CD4-positive, alpha-beta T cell treated with Interleukin-1 beta for 1 hour (primary cell): ENCODE results near the gene EME2.
A peak's percentile ranks its signal among the peaks of the same experiment; 100 is the strongest.
"Not testable (repeated sequence)": the region's sequence is repeated elsewhere in the genome, so short reads cannot be mapped to it uniquely, and the experiment has no call there.

Source experiments
- DNase-seq, 2 donors: peaks; one replicate each; pipeline ENCODE4 v3.0.0-alpha.2; 2020 to 2022

Gene EME2

DNA sequence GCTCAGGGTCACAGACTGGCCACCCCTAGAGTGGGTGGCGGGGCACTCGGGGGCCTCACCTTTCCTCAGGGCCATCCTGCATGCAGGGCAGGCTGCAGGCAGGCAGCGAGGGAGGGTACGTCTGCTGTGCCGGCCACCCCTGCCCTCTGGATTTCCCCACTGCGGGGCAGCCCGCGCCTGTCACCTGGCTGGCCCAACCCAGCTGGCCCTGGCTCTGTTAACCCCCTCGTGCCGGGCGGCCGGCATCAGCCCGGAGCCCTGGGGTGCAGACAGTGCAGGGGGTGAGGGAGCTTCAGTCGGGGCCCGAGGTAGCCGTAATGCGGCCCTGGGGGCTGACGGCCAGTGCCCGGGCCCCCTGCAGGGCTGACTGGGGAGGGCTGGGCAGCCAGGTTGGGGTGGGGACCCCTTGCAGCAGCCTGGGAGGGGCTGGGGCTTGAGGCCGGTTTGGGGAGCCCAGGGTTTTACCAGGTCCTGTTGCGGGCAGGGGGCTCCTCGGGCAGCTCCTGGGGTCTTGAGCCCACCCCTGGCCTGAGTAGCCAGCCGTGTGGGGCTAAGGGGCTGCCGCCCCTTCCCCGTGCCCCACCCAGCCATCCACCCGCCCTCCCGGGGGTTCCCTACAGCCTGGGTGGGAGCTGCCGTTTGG lies 21.1 kb downstream of the EME2 start, which contains the start of gene IGFALS:
Gene IGFALS, minus strand, starts transcription at position 128 of the 643 bp plus-strand sequence. Its CDS starts 53 bp downstream, at position 75.
- no peak for DNase-seq

GRCh38 chr16:1794221-1794871 lies 21.7 kb downstream of the EME2 start:
- DNase-seq, result no peak

- DNase-seq, result no peak
Observed at GRCh38 chr16:1794908-1795666, 22.5 kb downstream of the EME2 start.

- DNase-seq, result not testable (repeated sequence)
Observed at GRCh38 chr16:1799263-1799662, 26.7 kb downstream of the EME2 start.

- DNase-seq, result no peak
Observed at GRCh38 chr16:1800701-1801100, 28.1 kb downstream of the EME2 start.

GRCh38 chr16:1807626-1808025 lies 35.0 kb downstream of the EME2 start:
- DNase-seq, result no peak

DNA sequence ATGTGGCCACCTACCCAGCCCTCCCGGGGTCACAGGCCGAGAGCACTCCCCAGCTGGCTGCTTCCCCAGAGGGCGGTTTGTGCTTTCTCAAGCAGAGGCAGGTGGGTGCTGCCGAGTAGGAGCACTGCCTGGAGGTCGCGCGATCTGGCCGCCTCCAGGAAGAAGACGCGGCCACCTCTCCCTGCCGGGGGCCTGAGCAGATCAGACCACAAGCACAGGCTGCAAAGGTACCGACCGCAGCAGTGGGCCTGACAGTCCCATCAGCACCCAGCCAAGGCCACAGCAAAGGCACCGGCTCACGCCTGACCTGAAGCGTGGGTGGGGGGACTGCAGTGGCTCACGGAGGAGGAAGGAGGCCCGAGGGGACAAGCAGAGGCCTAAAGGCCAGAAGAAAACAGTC lies 36.1 kb downstream of the EME2 start:
- DNase-seq, result no peak

DNA sequence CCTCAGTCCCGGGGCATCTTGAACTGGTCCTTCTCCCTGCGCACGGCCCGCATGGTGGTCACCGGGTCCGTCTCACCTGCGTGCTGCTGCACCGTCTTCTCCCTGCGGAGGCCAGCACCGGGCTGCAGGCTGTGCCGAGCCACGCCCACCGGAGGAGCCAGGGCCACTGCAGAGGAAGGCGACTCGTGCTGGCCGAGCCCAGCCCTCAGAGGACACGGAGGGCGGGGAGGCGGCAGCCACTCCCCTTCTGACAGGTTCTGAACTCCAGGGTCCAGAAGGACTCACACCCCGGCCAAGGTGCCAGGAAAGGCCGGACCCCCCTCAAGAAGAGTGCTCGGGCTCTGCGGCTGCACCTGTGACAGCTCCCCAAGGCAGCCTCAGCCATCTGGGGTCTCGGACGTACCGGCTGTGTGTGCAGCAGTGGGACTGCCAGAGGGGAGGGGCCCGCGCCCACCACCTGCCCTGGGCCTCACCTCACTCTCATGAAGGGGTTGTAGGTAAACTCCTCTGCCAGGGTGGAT lies 36.7 kb downstream of the EME2 start:
- DNase-seq, result no peak

DNA sequence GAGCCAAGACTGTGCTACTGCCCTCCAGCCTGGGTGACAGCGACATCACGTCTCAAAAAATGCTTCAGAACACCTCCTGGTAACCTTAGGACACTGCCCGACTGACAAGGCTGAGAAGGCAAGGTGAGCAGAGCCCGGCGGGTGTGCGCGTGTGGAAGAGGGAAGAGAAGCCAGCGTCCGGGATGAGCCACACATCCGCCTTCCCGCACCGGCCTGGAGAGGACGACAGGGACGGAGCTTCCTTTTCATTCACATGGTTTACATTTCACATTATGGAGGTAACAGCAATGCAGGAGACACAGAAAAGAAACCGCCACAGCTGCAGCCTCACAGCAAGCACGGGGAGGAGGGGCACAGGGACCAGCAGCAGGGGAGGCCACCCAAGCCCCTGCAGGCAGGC lies 37.5 kb downstream of the EME2 start:
- no peak for DNase-seq

- DNase-seq, result no peak
Observed at GRCh38 chr16:1810536-1810935, 37.9 kb downstream of the EME2 start.

DNA sequence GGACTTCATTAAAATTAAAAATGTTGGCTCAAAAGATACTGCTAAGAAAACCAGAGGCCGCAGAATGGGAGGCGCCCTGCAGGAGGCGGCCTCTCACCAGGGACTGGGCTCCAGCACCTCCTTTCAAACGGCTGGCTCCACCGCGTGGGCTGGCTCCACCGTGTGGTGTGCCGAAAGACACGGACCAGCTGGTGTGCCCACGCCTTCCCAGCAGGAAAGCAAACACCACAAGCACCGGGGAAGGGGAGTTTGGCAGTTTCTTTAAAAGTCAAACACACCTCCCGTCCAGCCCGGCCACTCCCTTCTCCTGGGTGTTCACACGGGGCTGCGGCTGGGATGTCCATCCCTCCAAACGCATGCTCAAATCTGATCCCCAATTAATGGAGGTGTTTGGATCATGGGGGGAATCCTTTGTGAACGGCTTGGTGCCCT lies 40.1 kb downstream of the EME2 start:
- DNase-seq, result peak; percentile 36 to 42

GRCh38 chr16:1815461-1815860 lies 42.9 kb downstream of the EME2 start:
- DNase-seq, result no peak

DNA sequence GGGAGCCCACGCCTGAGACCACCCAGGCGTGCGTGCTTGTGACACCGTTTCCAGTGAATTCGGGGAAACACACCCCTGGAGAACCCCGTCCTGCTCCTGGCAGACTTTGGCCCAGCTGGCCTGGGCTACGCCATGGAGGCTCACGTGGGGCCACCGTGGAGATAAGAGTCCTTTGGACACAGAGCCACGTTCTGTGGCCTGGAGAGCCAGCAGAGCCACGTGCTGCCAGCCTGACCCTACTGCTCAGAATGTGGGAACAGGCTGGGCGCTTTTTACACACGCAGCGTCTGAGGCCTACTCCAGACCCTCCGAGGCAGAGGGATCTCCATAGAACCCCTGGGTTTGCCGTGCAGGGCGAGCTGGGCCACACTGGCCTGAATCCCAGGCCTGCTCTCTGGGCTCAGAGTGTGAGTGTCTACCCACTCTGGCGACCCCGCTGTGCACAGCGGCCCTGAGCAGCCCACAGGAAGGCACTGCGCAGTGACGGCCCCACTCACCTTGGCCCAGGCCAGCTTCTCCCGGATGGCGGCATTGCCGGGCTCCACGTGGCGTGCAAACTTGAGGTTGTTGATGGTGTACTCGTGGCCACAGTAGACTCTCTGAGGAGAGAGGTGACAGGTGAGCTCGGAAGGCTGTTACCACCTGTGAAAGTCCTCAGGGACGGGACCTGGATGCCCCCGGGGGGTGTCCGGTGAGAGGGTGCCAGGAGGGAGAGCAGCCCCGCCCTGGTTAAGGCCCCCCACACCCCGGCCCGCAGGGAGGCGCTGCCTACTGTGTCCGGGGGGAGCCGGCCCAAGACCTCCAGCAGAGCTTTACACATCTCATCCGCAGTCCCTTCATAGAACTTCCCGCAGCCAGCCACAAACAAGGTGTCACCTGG lies 44.0 kb downstream of the EME2 start:
- no peak for DNase-seq

- no peak for DNase-seq
Observed at GRCh38 chr16:1817276-1817589, 44.6 kb downstream of the EME2 start.

DNA sequence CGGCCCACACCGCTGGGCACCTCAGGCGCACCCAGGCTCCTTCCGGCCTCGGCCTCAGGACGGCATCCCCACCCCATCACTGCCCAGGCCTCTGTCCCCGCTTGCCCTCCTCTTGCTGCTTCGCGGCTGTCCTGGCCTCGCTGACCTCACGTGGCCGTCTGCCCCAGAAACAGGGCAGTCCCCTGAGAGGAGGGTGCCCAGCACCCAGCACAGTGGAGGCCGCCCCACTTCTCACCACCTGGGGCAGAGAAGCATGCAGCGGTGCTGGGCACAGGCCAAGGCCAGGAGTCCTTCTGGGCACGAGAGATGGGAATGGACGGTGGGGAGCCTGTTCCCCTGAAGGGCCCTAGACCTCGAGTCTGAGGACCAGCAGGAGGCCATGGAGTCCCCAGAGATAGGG lies 45.1 kb downstream of the EME2 start:
- DNase-seq, result no peak

- DNase-seq, result no peak
Observed at GRCh38 chr16:1818204-1818872, 45.7 kb downstream of the EME2 start.

DNA sequence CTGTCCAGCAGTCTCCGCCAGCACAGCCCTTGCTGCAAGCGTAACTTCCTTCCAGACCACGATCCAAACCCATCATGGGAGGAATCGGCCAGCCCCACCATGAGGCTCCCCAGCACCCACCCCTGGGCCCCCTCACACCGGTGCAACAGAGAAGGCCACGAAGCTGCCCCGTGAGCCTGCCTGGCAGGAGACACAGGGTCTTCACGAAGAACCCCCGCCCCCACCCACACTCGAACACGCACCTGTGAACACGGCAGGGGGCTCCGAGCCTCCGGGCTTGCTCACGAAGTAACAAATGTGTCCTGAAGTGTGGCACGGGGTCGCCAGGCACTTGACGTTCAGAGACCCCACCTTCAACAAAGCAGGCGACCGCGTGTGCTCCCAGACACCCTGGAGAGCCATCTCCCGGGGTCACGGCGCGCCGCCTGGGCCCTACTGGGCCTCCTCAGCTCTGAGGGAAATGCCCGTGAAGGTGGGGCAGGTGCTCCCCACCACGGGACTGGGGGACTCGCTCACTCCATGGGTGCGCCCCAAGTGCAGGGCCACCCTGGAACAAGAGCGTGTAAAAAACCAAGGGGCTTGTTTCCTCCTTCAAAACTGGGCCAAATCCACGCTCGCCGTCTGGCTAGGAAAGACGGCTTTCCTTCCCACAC lies 46.4 kb downstream of the EME2 start:
- no peak for DNase-seq

GRCh38 chr16:1819611-1820010 lies 47.0 kb downstream of the EME2 start:
- no peak for DNase-seq

DNA sequence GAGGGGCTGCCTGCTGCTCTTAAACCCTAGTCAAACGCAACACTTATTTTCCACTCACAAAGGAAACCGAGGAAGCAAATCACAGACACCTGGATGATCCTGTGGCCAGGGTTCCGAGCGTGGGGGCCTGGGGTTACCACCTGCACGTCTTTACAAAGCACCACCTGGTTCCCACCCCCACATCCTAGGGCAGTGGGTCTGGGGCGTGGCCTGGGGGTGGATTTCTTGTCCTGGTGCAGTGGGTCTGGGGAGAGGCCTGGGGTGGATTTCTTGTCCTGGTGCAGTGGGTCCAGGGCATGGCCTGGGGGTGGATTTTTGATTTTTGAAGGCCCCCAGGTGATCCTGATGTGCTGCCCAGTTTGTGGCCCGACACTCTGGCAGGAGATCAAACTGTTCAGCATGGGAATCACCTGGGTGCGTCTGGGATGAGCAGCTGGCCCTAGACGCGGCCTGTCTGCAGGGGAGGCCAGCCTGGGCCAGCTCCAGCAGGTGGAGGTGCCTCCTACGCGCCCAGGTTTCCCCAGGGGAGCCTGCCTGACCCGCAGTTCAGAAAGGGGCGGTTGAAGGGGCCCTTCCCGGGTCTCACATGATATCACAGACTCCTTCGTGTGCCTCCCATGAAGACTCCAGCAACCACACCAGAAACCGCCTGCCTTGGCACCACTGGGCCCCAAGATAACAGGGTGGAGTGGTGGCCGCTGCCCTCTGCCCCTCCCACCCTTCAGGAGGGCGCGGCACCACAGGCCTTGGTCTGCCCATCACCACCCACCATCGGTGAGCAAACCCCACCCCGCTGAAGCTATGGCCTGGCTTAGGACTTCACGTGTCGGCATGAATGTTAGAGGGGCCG lies 47.7 kb downstream of the EME2 start:
- DNase-seq, result no peak

- DNase-seq, result no peak
Observed at GRCh38 chr16:1820946-1821290, 48.3 kb downstream of the EME2 start.
